Activated CD8-positive, alpha-beta memory T cell treated with anti-CD3 and anti-CD28 coated beads for 24 hours (primary cell): ENCODE results near the gene GMEB2.

Experiments
- DNase-seq: peaks from one replicate; pipeline ENCODE4 v3.0.0-alpha.2; 2020

Gene GMEB2

GRCh38 chr20:63555661-63556381 is 71.1 kb downstream of the GMEB2 start:
- DNase-seq, result no peak

- DNase-seq, result no peak
Measured at GRCh38 chr20:63554361-63555278, 72.3 kb downstream of the GMEB2 start.

- DNase-seq, result no peak
Measured at GRCh38 chr20:63553933-63554290, 73.0 kb downstream of the GMEB2 start, which contains the start of gene FNDC11. FNDC11 (plus strand) TSS chr20:63554159; CDS start chr20:63555664, 1,505 bp downstream.

GRCh38 chr20:63553251-63553932 is 73.5 kb downstream of the GMEB2 start:
- peak; percentile 95 for DNase-seq

GRCh38 chr20:63552481-63553249 is 74.2 kb downstream of the GMEB2 start:
- no peak for DNase-seq

DNA sequence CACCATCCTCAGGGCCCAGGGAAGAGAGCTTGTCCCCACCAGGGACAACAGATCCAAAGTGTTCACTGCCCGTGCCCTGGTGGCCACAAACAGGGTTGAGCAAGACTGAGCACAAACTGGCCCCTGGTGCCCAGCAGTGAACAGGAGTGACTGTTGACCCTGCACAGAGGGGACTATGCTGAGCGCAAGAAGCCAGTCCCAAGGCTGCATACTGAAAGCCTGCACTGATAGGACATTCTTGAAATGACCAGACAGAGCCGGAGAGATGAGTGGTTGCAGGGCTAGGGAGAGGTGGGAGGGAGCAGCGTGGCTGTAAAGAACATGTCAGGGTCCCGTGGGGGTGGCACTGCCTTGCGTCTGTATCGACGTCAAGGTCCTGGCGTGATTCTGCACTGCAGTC is 75.8 kb downstream of the GMEB2 start:
- DNase-seq, result no peak

DNA sequence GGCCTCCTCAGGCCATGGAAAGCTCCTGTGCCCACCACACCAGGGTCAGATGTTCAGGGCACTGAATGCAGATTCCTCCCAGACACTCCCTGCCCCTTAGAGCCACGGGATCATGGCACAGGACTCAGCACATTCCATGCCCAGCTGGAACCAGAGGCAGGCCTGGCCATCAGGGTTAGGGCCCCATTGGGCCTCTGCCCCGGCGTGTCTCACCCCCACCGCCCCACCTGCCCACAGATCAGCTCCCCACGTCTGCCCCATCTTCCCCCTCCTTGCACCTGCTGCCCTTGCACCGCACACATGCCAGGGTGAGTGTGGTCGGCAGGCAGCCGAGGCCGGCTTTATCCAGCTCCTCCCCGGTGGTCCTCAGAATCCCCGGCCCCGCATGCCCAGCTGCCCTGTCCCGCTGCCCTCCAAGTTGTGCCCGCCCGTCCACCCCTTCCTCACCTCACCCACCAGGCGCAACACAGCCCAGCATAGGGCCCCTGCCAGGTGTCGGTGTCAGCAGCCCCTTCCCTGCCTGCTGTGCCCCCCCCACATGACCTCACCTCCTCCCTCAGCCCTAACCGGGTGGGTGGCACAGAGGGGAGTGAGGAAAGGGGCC is 77.1 kb downstream of the GMEB2 start:
- no peak for DNase-seq

GRCh38 chr20:63549019-63549418 is 77.9 kb downstream of the GMEB2 start:
- no peak for DNase-seq

DNA sequence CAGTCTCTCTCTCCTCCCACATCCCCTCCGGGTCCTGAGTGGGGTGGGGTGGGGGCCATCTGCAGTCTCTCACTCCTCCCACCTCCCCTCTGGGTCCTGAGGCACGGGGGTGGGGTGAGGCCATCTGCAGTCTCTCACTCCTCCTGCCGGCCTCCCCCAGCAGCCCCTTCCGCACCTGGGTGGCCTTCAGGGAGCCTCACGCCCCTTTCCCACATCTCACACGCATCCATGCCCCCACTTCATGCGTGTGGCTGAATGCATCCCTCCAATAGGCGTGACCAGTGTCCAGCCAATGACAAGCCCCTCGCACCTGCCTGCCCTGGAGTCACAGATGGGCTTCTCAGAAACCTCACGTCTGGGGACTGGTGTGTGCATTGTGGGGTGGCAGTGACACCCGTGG is 78.4 kb downstream of the GMEB2 start:
- DNase-seq, result no peak

- DNase-seq, result no peak
Measured at GRCh38 chr20:63547725-63548480, 79.0 kb downstream of the GMEB2 start, which contains the start of gene SRMS. SRMS (minus strand) TSS chr20:63547749; CDS start chr20:63547463, 286 bp downstream.

DNA sequence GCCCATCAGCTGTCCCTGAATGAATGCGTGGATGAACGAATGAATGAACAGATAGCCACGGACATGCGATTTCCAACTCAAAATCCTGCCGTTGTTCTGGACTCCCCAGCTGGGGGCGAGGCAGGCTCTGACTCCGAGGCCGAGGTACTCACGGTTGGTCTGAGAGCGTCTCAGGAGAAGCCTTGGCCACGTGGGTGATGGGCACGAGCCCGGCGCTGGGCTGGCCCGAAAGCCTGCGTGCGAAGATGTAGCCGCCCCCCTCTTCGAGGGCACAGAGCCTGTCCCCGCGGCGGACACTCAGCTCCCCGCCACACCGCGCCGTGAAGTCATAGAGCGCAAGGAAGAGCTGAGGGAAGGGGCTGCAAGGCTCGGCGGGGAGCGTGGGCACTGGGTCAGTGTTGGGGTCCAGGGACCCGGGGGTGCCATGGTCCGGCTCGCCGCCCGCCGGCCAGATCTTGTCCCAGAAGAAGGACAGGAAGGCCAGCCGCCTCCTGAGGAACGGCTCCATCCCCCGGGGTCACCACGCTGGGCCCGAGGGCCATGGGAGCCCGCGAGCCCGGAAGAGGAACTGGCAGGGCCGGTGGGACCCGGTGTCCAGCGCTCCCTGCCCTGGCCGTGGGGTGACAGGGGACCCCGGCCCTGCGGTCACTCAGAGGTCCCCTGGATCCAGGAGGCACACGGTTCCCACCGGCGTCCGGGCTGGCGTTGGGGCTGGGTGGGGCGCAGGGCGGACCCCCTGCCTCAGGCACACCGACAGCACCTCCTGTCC is 79.8 kb downstream of the GMEB2 start:
- DNase-seq, result no peak

- DNase-seq, result no peak
Measured at GRCh38 chr20:63546256-63546955, 80.5 kb downstream of the GMEB2 start.

GRCh38 chr20:63545814-63546213 is 81.1 kb downstream of the GMEB2 start:
- no peak for DNase-seq

- no peak for DNase-seq
Measured at GRCh38 chr20:63544958-63545516, 81.9 kb downstream of the GMEB2 start.

DNA sequence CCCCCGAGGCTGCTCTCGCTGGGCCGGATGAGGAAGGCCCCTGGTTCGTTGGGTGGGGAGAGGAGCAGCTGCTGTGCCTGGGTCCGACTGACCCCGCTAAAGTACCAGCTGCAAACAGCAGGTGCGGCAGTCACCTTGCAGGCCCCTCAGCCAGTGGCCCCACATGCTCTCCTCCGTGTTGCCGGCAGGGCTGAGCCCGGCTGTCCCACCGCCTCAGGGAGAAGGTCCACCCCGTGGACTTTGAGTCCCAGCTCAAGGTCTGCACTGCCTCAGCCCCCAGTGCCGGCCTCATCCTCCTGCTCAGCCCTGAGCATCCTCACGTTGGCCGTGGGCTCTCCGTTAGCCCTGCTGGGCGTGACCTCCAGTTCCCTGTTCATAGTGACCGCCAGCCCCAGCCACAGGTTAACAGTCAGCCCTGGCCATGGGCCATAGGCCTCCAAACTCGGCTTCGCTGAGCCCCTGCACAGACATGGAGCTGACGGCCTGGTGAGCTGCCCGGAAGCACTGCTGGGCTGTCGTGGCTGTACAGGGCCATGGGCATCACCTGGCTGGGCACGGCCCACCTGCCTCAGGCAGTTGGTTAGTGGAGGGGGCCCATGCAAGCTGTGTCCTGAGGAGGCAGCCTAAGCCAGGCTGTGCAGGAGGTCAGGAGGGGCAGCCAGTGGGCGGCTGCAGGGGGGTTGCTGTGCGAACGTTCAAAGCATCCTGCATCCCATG is 82.5 kb downstream of the GMEB2 start:
- no peak for DNase-seq

DNA sequence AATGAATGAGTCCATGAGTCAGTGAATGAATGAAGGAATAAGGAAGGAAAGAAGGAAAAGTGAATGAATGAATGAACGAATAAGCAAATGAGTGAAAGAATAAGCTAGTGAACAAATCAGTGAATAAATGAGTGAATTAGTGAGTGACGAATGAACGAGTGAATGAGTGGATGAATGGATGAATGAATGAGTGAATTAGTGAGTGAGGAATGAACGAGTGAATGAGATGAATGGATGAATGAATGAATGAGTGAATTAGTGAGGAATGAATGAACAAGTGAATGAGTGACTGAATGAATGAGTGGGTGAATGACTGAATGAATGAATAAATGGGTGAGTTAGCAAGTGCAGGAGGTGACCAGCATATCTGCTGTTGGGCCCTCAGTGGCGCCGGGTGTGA is 83.2 kb downstream of the GMEB2 start:
- no peak for DNase-seq

GRCh38 chr20:63543131-63543530 is 83.8 kb downstream of the GMEB2 start:
- DNase-seq, result no peak

DNA sequence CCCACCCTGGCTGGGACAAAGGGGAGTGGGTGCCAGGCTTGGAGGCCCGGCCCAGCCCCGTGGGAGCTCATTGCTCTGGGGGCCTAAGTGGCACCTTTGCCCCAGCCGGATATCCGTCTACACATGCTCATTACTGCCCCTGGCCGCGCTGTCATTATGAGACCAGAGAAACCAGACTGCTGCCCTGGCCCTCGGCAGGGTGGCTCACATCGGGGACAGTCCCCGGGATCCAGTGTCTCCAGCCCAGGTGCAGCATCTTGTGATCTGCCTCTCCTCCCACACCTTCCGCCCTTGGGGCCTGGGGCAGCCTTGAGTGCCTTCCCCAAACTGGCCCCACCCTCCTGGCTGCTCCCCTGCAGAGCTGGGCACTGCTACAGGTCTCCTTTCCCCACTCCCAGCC is 84.2 kb downstream of the GMEB2 start:
- no peak for DNase-seq

- DNase-seq, result no peak
Measured at GRCh38 chr20:63542031-63542559, 84.8 kb downstream of the GMEB2 start.
